ENCODE results near the gene UNKL.

The UNKL gene

DNA sequence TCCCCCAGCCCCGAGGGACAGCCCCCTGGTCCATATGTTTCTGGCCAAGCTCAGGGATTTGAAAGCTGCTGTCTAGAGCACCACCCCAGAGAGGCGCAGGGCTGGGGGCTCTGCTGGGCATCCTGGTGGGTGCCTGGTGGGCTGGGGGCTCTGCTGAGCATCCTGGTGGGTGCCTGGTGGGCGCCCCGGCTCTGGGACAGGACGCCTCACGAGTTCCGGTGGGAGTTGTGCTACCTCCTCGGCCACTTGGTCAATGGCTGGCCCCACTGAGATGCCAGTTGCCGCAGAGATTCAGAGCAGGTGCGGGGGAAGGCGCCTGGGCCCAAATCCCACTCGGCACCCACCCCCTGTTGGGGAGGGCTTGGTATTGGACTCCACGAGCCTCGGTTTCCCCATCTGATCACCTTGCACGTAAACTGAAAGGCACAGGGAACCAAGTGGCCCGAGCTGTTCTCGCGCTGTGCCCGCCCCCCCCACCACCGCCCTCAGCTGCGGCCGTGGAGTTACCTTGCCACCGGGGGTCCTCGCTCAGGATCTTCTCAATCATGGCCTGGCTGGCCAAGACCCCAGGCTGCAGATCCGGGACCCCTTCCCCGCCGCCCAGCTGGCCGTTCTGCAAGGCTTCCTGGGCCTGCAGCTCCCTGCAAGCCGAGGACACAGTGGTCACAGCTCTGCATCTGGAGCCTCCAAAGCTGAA is 13.3 kb downstream of the UNKL start:
- H3K27me3 ChIP-seq (ENCODE audit: control insufficient read depth, insufficient read depth, low read length): no peaks in the 10 kb centered on the region
- no peak overlapping the region for H3K4me3 ChIP-seq (ENCODE audit: low read length)
- H3K36me3 ChIP-seq (ENCODE audit: control insufficient read depth, insufficient read depth, low read length): no peaks in the 10 kb centered on the region
- H3K9ac ChIP-seq (ENCODE audit: low read length): no peak overlapping the region
- no peaks in the 10 kb centered on the region for H3K9me3 ChIP-seq (ENCODE audit: control insufficient read depth, low read length)
- H3K4me1 ChIP-seq (ENCODE audit: control insufficient read depth, insufficient read depth, low read length): no peaks in the 10 kb centered on the region

DNA sequence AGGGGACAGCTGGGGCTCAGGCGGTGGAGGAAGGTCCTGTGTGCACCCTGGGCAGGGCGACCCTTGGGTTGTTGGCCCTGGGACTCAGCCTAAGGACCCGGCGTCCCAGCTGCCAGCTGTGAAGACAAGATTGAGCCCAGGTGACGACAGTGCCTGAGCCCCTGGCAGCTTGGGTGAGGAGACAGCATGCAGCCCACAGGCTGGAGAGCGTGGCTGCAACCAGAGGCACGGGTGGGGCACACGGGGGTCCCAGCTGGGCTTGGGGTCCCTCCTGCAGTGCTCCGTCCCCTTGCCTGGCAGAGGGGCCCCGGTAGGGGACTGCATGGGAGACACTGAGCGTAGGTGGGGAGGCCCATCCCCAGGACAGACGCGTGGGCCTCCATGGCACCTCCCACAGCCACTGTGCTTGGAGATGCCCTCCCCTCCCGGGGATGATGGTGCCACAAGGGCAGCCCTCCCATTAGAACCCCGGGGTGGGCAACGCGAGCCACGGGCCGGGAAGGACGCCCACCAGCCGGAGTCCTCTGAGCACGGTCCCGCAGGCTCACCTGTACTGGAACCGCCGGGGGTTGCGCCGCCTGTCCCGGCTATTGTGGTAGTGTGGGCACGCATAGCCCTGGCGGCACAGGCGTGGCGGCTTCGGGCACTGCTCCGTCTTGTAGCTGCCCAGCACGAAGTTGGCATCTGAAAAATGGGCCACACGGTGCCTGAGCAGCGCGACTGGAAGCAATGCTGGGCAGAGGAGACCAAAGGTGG is 15.5 kb downstream of the UNKL start:
- Histone ChIP-seq H3K27me3 (ENCODE audit: control insufficient read depth, insufficient read depth, low read length) (no peaks in the 10 kb centered on the region), H3K9ac (ENCODE audit: low read length) (no peak overlapping the region), H3K4me3 (ENCODE audit: low read length) (no peak overlapping the region), H3K9me3 (ENCODE audit: control insufficient read depth, low read length) (no peaks in the 10 kb centered on the region), H3K4me1 (ENCODE audit: control insufficient read depth, insufficient read depth, low read length) (no peaks in the 10 kb centered on the region), H3K36me3 (ENCODE audit: control insufficient read depth, insufficient read depth, low read length) (no peaks in the 10 kb centered on the region)

DNA sequence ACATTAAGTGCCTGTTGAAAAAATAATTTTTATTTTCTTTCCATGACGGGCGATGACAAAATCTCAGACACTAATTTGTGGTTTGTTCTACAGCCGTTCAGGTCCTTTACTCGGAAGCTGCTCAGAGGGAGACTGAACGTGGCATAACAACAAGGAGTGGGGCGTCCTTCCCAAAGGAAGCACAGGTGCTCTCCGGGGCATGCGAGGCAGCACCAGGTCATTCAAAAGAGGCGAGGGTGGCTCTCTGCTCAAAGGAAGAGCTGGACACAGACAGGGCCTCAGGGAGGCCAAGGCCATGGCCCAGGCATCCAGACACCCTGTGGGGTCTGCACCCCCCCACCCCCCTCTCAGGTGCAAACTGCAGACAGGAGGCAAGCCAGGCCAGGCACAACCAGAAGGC is 16.2 kb downstream of the UNKL start:
- H3K9ac ChIP-seq (ENCODE audit: low read length): no peak overlapping the region
- H3K4me3 ChIP-seq (ENCODE audit: low read length): no peak overlapping the region
- H3K36me3 ChIP-seq (ENCODE audit: control insufficient read depth, insufficient read depth, low read length): no peaks in the 10 kb centered on the region
- no peaks in the 10 kb centered on the region for H3K27me3 ChIP-seq (ENCODE audit: control insufficient read depth, insufficient read depth, low read length)
- no peaks in the 10 kb centered on the region for H3K9me3 ChIP-seq (ENCODE audit: control insufficient read depth, low read length)
- no peaks in the 10 kb centered on the region for H3K4me1 ChIP-seq (ENCODE audit: control insufficient read depth, insufficient read depth, low read length)

DNA sequence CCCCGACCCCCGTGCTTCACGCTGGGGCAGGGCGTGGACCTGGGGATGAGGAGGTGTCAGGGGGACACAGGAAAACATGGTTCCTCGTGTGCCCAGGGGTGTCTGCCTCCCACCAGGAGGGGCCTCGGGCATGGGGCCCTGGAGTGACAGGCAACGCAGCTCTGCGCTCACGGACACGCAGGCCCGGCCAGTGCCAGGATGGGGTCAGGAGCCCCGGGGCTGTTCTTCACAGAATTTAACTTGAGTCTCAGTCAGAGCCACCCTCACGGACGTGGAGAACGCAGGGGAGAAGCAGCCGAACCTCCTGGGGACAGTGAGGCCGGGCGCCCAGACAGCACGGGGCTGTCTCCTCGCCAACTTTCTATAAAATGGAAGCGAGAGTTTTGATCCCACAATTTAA is 16.7 kb downstream of the UNKL start:
- H3K4me1 ChIP-seq (ENCODE audit: control insufficient read depth, insufficient read depth, low read length): no peaks in the 10 kb centered on the region
- no peak overlapping the region for H3K4me3 ChIP-seq (ENCODE audit: low read length)
- H3K27me3 ChIP-seq (ENCODE audit: control insufficient read depth, insufficient read depth, low read length): no peaks in the 10 kb centered on the region
- H3K9ac ChIP-seq (ENCODE audit: low read length): no peak overlapping the region
- no peaks in the 10 kb centered on the region for H3K9me3 ChIP-seq (ENCODE audit: control insufficient read depth, low read length)
- H3K36me3 ChIP-seq (ENCODE audit: control insufficient read depth, insufficient read depth, low read length): no peaks in the 10 kb centered on the region

DNA sequence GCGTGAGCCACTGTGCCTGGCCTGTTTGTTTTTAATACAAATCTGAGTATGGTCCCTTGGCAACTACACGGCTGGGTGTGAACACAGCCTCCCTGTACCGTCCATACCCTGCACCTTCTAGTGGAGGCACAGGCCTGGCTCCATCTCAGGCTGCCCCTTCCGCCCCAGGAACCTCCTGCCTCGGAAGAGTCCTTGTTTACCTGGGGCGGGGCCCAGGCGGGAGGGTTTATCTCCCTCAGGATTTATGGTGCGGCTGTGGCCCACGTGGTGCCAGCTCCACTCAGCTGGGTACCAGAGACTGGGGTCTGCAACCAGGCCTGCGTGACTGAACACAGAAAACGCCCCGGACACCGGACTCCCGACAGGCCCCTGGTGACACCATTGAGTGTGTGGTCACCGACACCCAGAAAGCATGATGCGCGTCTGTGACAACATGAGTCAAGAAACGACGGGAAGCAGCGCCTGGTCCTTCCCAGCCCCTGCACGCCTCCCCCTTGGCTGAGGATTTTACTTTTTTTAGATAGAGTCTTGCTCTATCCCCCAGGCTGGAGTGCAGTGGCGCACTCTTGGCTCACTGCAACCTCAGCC is 19.0 kb downstream of the UNKL start:
- Histone ChIP-seq H3K27me3 (ENCODE audit: control insufficient read depth, insufficient read depth, low read length) (no peaks in the 10 kb centered on the region), H3K4me1 (ENCODE audit: control insufficient read depth, insufficient read depth, low read length) (no peaks in the 10 kb centered on the region), H3K36me3 (ENCODE audit: control insufficient read depth, insufficient read depth, low read length) (no peaks in the 10 kb centered on the region), H3K9ac (ENCODE audit: low read length) (no peak overlapping the region), H3K4me3 (ENCODE audit: low read length) (no peak overlapping the region), H3K9me3 (ENCODE audit: control insufficient read depth, low read length) (no peaks in the 10 kb centered on the region)

DNA sequence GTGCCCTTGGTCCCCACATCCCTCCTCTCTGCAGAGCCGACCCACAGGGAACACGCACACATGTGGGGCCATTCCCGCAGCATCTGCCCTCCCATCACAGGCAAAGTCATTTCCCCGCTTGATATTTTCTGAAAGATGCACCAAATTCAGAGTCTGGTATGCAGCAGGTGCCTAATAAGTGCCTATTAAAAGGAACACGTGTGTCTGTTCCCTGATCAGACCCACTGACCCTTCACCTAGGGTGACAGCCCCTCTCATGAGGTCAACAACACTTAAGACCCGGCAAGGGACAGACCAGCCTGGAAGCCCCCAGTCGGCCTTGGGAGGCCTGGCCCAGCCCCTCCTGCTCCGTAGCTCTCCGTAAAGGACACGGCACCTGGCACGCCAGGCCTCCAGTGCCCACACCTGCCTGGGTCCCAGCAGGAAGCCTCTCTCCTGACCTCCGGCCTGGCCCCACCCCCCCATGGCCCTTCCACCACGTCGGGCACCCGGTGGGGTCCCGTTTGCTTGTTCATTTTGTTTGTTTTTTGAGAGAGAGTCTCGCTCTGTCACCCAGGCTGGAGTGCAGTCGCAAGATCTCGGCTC is 20.0 kb downstream of the UNKL start:
- peaks cover 4% of the 10 kb centered on the region for H3K36me3 ChIP-seq (ENCODE audit: control insufficient read depth, insufficient read depth, low read length)
- no peak overlapping the region for H3K9ac ChIP-seq (ENCODE audit: low read length)
- no peaks in the 10 kb centered on the region for H3K27me3 ChIP-seq (ENCODE audit: control insufficient read depth, insufficient read depth, low read length)
- H3K9me3 ChIP-seq (ENCODE audit: control insufficient read depth, low read length): no peaks in the 10 kb centered on the region
- no peak overlapping the region for H3K4me3 ChIP-seq (ENCODE audit: low read length)
- no peaks in the 10 kb centered on the region for H3K4me1 ChIP-seq (ENCODE audit: control insufficient read depth, insufficient read depth, low read length)

DNA sequence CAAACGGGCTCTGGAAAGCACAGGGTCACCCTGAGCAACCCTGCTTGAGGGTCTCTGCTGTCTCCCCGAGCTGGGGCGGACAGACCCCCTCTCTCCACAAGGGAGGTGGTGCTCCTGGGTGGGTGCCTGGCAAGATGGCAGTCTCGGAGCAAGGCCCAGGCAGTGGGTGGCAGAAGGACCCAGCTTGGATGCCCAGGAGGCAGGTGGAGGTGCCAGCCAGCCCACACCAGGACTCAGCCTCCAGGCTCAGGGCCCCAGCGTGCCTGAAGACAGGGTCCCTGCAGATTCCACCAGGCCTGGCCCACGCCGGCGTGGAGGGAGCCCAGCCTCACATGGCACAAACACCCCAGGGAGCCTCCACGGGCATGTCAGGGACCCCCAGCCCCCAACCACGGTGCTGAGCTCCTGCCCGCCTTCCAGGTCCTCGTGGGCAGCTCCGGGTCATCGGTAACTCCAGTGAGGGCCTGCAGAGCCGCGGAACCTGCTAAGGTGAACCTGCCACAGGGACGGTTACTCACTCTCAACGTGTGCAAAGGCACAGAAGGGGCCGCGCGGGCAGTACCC is 20.8 kb downstream of the UNKL start:
- Histone ChIP-seq H3K36me3 (ENCODE audit: control insufficient read depth, insufficient read depth, low read length) (peaks cover 4% of the 10 kb centered on the region), H3K4me3 (ENCODE audit: low read length) (no peak overlapping the region), H3K27me3 (ENCODE audit: control insufficient read depth, insufficient read depth, low read length) (no peaks in the 10 kb centered on the region), H3K9ac (ENCODE audit: low read length) (no peak overlapping the region), H3K4me1 (ENCODE audit: control insufficient read depth, insufficient read depth, low read length) (no peaks in the 10 kb centered on the region), H3K9me3 (ENCODE audit: control insufficient read depth, low read length) (no peaks in the 10 kb centered on the region)

DNA sequence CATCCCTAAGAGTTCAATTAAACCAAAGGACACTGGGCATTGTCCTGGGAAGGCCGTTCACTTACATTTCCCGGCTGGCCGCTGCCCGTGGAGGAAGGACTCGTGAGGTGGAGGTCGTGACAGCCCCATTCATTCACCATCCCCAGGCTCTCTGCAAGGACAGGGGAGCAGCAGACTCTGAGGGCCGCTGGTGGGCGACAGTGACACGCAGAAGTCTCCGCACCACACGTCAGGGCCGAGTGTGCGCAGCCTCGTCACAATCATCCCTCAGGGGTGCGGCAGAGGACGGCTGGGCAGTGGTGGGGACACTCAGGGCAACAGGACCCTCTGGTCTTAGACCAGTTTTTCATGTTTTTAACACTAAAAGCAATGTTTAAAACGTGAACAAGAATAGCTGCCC is 21.7 kb downstream of the UNKL start:
- H3K9me3 ChIP-seq (ENCODE audit: control insufficient read depth, low read length): no peaks in the 10 kb centered on the region
- H3K36me3 ChIP-seq (ENCODE audit: control insufficient read depth, insufficient read depth, low read length): peaks cover 4% of the 10 kb centered on the region
- no peak overlapping the region for H3K9ac ChIP-seq (ENCODE audit: low read length)

DNA sequence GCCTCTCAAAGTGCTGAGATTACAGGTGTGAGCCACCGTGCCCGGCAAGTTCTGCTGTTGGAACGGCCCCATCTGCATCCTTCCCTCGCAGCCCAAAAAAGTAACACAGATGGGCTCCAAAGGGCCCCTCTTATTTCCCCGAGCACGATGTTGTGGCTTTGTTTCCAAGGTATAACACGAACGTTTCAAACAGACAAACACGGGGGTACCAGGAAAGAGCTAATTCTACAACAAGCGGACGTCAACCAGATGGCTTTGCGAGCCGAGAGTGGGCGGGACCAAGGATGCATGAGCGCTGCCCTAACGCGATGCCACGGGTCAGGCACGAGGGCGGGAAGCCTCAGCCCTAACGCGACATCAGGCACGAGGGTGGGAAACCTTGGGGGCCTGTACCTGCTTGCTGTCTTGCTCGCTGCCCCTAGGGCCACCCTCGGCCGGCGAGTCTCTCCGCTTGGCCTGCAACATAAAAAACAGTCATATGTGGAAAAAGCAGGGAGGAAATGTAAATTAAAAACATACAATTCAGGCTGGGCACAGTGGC is 24.2 kb downstream of the UNKL start:
- Histone ChIP-seq H3K4me1 (ENCODE audit: control insufficient read depth, insufficient read depth, low read length) (no peaks in the 10 kb centered on the region), H3K36me3 (ENCODE audit: control insufficient read depth, insufficient read depth, low read length) (peaks cover 4% of the 10 kb centered on the region), H3K27me3 (ENCODE audit: control insufficient read depth, insufficient read depth, low read length) (no peaks in the 10 kb centered on the region), H3K9ac (ENCODE audit: low read length) (no peak overlapping the region), H3K9me3 (ENCODE audit: control insufficient read depth, low read length) (no peaks in the 10 kb centered on the region), H3K4me3 (ENCODE audit: low read length) (no peak overlapping the region)

More for the DNA sequence above, 21.7 kb downstream of the UNKL start:
- H3K4me1 ChIP-seq (ENCODE audit: control insufficient read depth, insufficient read depth, low read length): no peaks in the 10 kb centered on the region
- no peaks in the 10 kb centered on the region for H3K27me3 ChIP-seq (ENCODE audit: control insufficient read depth, insufficient read depth, low read length)
- H3K4me3 ChIP-seq (ENCODE audit: low read length): no peak overlapping the region

DNA sequence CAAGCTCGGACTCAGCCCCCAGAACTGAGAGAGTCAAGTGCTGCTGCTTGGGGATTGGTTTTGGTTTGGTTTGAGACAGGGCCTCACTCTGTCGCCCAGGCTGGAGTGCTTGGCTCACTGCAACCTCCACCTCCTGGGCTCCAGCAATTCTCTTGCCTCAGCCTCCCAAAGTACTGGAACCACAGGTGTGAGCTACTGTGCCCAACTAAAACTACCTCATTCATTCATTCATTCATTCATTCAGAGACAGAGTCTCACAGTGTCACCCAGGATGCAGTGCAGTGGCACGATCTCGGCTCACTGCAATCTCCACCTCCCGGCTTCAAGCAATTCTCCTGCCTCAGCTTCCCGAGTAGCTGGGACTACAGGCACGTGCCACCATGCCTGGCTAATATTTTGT is 24.7 kb downstream of the UNKL start:
- no peaks in the 10 kb centered on the region for H3K9me3 ChIP-seq (ENCODE audit: control insufficient read depth, low read length)
- no peaks in the 10 kb centered on the region for H3K27me3 ChIP-seq (ENCODE audit: control insufficient read depth, insufficient read depth, low read length)
- H3K9ac ChIP-seq (ENCODE audit: low read length): no peak overlapping the region
- peaks cover 4% of the 10 kb centered on the region for H3K36me3 ChIP-seq (ENCODE audit: control insufficient read depth, insufficient read depth, low read length)
- H3K4me1 ChIP-seq (ENCODE audit: control insufficient read depth, insufficient read depth, low read length): no peaks in the 10 kb centered on the region
- H3K4me3 ChIP-seq (ENCODE audit: low read length): no peak overlapping the region

DNA sequence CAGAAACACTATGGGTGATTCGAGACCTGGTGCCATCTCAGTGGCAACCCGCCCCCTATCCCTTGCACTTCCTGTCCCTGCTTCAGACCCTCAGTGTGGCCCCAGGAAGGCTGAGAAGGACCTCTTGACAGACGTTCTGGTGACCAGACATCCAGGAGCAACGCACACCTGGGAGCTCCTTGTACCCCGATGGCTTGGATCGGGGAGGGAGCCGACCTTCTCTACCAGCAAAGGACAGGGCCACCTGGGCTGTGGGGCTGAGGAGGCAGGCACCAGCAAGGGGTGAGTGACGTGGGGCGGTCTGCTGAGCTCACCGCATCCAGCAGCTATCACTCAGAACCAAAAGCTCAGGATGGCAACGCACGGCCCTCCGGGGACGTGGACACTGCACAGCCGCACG is 27.2 kb downstream of the UNKL start:
- peaks cover 4% of the 10 kb centered on the region for H3K36me3 ChIP-seq (ENCODE audit: control insufficient read depth, insufficient read depth, low read length)

DNA sequence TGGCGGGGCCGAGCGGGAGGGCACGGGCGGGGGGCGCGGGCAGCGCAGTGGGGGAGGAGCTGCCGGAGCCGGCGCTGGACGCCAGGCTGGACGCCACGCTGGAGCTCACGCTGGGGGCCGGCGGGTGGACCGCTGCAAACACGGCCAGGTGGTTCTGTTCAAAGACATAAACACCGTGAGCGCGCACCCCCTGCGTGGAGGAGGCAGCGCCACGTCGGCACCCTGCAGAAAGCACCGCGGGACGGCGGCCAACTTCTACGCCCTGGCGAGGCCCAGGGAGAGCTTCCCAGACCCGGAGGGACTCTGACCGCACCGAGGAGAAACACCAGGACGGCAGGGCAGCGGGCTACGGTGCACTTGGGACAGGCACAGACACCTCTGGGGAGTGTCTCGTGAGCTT is 29.3 kb downstream of the UNKL start:
- no peak overlapping the region for H3K9ac ChIP-seq (ENCODE audit: low read length)
- no peaks in the 10 kb centered on the region for H3K4me1 ChIP-seq (ENCODE audit: control insufficient read depth, insufficient read depth, low read length)
- no peaks in the 10 kb centered on the region for H3K9me3 ChIP-seq (ENCODE audit: control insufficient read depth, low read length)
- H3K4me3 ChIP-seq (ENCODE audit: low read length): no peak overlapping the region
- H3K27me3 ChIP-seq (ENCODE audit: control insufficient read depth, insufficient read depth, low read length): no peaks in the 10 kb centered on the region
- H3K36me3 ChIP-seq (ENCODE audit: control insufficient read depth, insufficient read depth, low read length): peaks cover 4% of the 10 kb centered on the region

More for the DNA sequence above, 27.2 kb downstream of the UNKL start:
- H3K9ac ChIP-seq (ENCODE audit: low read length): no peak overlapping the region
- no peak overlapping the region for H3K4me3 ChIP-seq (ENCODE audit: low read length)
- no peaks in the 10 kb centered on the region for H3K27me3 ChIP-seq (ENCODE audit: control insufficient read depth, insufficient read depth, low read length)
- no peaks in the 10 kb centered on the region for H3K4me1 ChIP-seq (ENCODE audit: control insufficient read depth, insufficient read depth, low read length)
- H3K9me3 ChIP-seq (ENCODE audit: control insufficient read depth, low read length): no peaks in the 10 kb centered on the region
